Fibroblast of skin of back (primary cell): ENCODE measurements around the gene TPI1.

ENCODE experiments used
- DNase-seq: peaks from one replicate; pipeline ENCODE4 v3.0.0-alpha.2; 2013

Gene TPI1

GRCh38 chr12:6828781-6829535 is 38.4 kb upstream of the TPI1 start:
- DNase-seq = peak; percentile 58

GRCh38 chr12:6829536-6830220 is 37.7 kb upstream of the TPI1 start:
- peak; percentile 60 for DNase-seq

GRCh38 chr12:6830286-6830890 is 36.9 kb upstream of the TPI1 start:
- no peak for DNase-seq

- DNase-seq = no peak
Observed at GRCh38 chr12:6830999-6831398, 36.3 kb upstream of the TPI1 start.

GRCh38 chr12:6831450-6831995 is 35.8 kb upstream of the TPI1 start:
- no peak for DNase-seq

GRCh38 chr12:6832125-6832524 is 35.2 kb upstream of the TPI1 start:
- DNase-seq = no peak

- no peak for DNase-seq
Observed at GRCh38 chr12:6833189-6833890, 34.0 kb upstream of the TPI1 start.

- no peak for DNase-seq
Observed at GRCh38 chr12:6834254-6834653, 33.1 kb upstream of the TPI1 start.

GRCh38 chr12:6834873-6835272 is 32.5 kb upstream of the TPI1 start:
- no peak for DNase-seq

- no peak for DNase-seq
Observed at GRCh38 chr12:6836851-6837250, 30.5 kb upstream of the TPI1 start.

- DNase-seq = no peak
Observed at GRCh38 chr12:6837370-6838060, 29.8 kb upstream of the TPI1 start.

GRCh38 chr12:6838854-6839253 is 28.5 kb upstream of the TPI1 start:
- DNase-seq = no peak

GRCh38 chr12:6839482-6840201 is 27.7 kb upstream of the TPI1 start:
- DNase-seq = no peak

- DNase-seq = no peak
Observed at GRCh38 chr12:6840330-6840729, 27.0 kb upstream of the TPI1 start.

GRCh38 chr12:6840761-6841515 is 26.4 kb upstream of the TPI1 start, which contains the start of gene GNB3:
Gene GNB3, plus strand, starts transcription at chr12:6840925. Its CDS starts 363 bp downstream, at chr12:6841288.
- DNase-seq = no peak

GRCh38 chr12:6842075-6842474 is 25.3 kb upstream of the TPI1 start:
- DNase-seq = no peak

GRCh38 chr12:6843118-6843902 is 24.0 kb upstream of the TPI1 start:
- no peak for DNase-seq

GRCh38 chr12:6845395-6845794 is 21.9 kb upstream of the TPI1 start:
- DNase-seq = no peak

GRCh38 chr12:6846316-6846869 is 20.9 kb upstream of the TPI1 start:
- DNase-seq = no peak

GRCh38 chr12:6847676-6848075 is 19.7 kb upstream of the TPI1 start:
- DNase-seq = no peak
